GM12891 (cell line): ENCODE measurements around the gene CAMK1G.

Experiments
- POLR2A ChIP-seq: IDR thresholded peaks from 2 replicates; pipeline ENCODE4 v1.6.1; 2011; ENCODE audit warnings: low read depth, low read length, control low read depth
- POLR2AphosphoS5 ChIP-seq: IDR thresholded peaks from 2 replicates; pipeline ENCODE4 v1.6.1; 2011; ENCODE audit warnings: low read depth, low read length, control low read depth
- POU2F2 ChIP-seq: IDR thresholded peaks from 2 replicates; pipeline ENCODE4 v1.6.1; 2011; ENCODE audit warnings: low read depth, mild to moderate bottlenecking, control low read depth, low read length, moderate library complexity
- SPI1 ChIP-seq: IDR thresholded peaks from 2 replicates; pipeline ENCODE4 v1.6.1; 2011; ENCODE audit warnings: low read depth, low read length, control low read depth
- TAF1 ChIP-seq: IDR thresholded peaks from 2 replicates; pipeline ENCODE4 v1.6.1; 2011; ENCODE audit warnings: low read depth, low read length, control low read depth

DNA sequence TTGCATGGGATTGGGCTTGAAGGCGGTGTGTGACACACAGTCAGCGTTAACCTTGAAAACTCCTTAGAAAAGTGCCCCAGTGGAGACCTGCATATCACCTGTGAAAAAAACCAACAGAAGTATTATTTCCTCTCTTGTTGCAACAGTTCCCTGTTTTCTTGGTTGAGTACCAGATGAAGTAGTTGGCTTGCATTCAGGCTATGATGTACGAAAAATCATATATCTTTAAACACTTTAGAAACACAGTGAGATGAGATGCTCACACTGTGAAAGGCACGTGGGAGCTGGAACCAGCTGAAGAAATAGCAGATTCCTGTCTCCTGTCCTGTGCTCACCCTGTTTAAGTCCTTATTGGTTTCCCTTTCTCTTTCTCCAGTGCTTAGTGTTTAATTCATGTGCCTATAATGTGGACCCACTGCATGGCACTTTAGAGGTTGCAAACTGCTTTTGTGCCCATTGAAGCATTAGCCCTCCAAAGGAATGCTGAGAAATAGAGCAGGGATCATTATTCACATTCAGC, 2.8 kb downstream of the CAMK1G start:
- TF ChIP-seq POLR2A (no peak), POLR2AphosphoS5 (no peak), TAF1 (no peak), POU2F2 (no peak), SPI1 (no peak)
